Heart right ventricle (tissue), 16 donors: Measurements from ENCODE around the gene SUGCT. TPM values are rescaled to one million over a fixed set of nuclear protein-coding genes. Genes with fewer than 3 reads are reported as not detected.
"Not testable (repeated sequence)": the region's sequence is repeated elsewhere in the genome, so short reads cannot be mapped to it uniquely, and the experiment has no call there.

Experiments used
- ATAC-seq, 8 donors: fragments of 200-7000 bp; cut with Tn5 transposase; one replicate each; pipeline ENCODE4 v1.9.1; 2020; ENCODE audit warnings: mild to moderate bottlenecking in 8 of 8, moderate library complexity in 8 of 8, moderate number of reproducible peaks in 1 of 8
- DNase-seq, 2 donors: peaks; one replicate each; pipeline ENCODE4 v3.0.0-alpha.2; 2020
- H3K27ac ChIP-seq, 10 donors: fragments of 200-600 bp; sonication (generic) in 2 of 10; one replicate each; pipeline versions ENCODE4 v1.5.0 to v1.8.0; 2020 to 2022; ENCODE audit warnings: mild to moderate bottlenecking in 3 of 10
- H3K27me3 ChIP-seq, 7 donors: fragments of 200-600 bp; one replicate each; pipeline ENCODE4 v1.8.0; 2021 to 2022; ENCODE audit warnings: mild to moderate bottlenecking in 2 of 7
- H3K36me3 ChIP-seq, 9 donors: fragments of 200-600 bp; sonication (generic) in 1 of 9; one replicate each; pipeline versions ENCODE4 v1.5.0 to v1.8.0; 2020 to 2022; ENCODE audit warnings: mild to moderate bottlenecking in 2 of 9
- H3K4me1 ChIP-seq, 9 donors: fragments of 200-600 bp; sonication (generic) in 1 of 9; one replicate each; pipeline versions ENCODE4 v1.5.0 to v1.8.0; 2020 to 2022; ENCODE audit warnings: mild to moderate bottlenecking in 4 of 9
- H3K4me3 ChIP-seq, 10 donors: fragments of 200-600 bp; sonication (generic) in 2 of 10; one replicate each; pipeline versions ENCODE4 v1.5.0 to v1.8.0; 2020 to 2022; ENCODE audit warnings: mild to moderate bottlenecking in 7 of 10, moderate library complexity in 2 of 10
- H3K9me3 ChIP-seq, 11 donors: fragments of 200-600 bp in 10 of 11; sonication (generic) in 2 of 11; one replicate each; pipeline versions ENCODE4 v1.5.0 to v1.8.0; 2013 to 2022; ENCODE audit warnings: mild to moderate bottlenecking in 2 of 11, control low read depth in 1 of 11, moderate library complexity in 1 of 11
- WGBS, 2 donors: extraction: QIAGEN DNeasy Blood & Tissue Kit; methylation state at CpG; one replicate each; pipeline ENCODE4 v1.1.7; 2013; ENCODE audit warnings: inconsistent platforms in 1 of 2; 5-methylcytosine and 5-hydroxymethylcytosine counted together
- intact Hi-C, 10 donors: fragments of 100-400 bp; cut with DNase I; formaldehyde crosslinking; loops; one replicate each; pipeline versions ENCODE4 v1.11.1 to v1.14.2; 2022
- polyA plus RNA-seq, 2 donors: library from polyadenylated mRNA; stranded (reverse); fragments of 200-250 nt; gene quantifications; one replicate each; pipeline ENCODE4 v1.2.3, GENCODE V29; 2013
- total RNA-seq, 10 donors: library from RNA; stranded (reverse); fragmentation: NEBNext Ultra II Directional in 3 of 10; extraction: Animal tissue kit (Norgen Biotek cat#: 25700) in 3 of 10; gene quantifications; one replicate each; pipeline versions ENCODE4 v1.2.1 to v1.2.4, GENCODE V29; 2021 to 2023
- TF ChIP-seq, protein P1 (sequence below), 9 donors: fragments of 200-600 bp; sonication (generic) in 2 of 9; IDR thresholded peaks; one replicate each; pipeline versions ENCODE4 v1.5.0 to v1.8.0; 2021 to 2022; ENCODE audit warnings: antibody characterized with exemption in 9 of 9, mild to moderate bottlenecking in 5 of 9, moderate library complexity in 1 of 9
- donor health status: Arrhythmogenic right ventricular cardiomyopathy.
- donor health status: ischemic (EF 13 %, LVEDD 7.1; RV severe dilation, severe dysfunction).
- donor health status: healthy with polysubstance abuse.
- donor health status: DM: no; HTN: yes; CAD: no.
- donor health status: DM: no; HTN: no; CAD: no.
- donor health status: ischemic (EF 25% LVEDD 6.9; RV normal size, moderate dysfunction).
- donor health status: ischemic (EF 25% LVEDD 5.7; RV mildly dilated, moderate dysfunction).
- donor health status: healthy.
- donor health status: DM: yes; HTN: yes; CAD: no.
- donor health status: Ischemic cardiomyopathy.
- donor health status: ischemic (EF 35%, LVEDD 5.7; RV mildly dilated, moderate dysfunction).
- donor health status: nonischemic (EF 11% LVEDD 7.7; RV severe dilation, severe dysfunction).
- donor health status: DM: yes; HTN: yes; CAD: no.
- donor health status: PGD.
- donor health status: ischemic (EF 29% LVEDD 5.4; RV normal size, mild dysfunction).
- donor health status: nonischemic (EF 23%, LVEDD 6.1; RV moderate dilation, normal function).

The SUGCT gene
- total and polyA plus RNA-seq, 12 donors: 1.2 to 8.1 (median 6.1) TPM

DNA sequence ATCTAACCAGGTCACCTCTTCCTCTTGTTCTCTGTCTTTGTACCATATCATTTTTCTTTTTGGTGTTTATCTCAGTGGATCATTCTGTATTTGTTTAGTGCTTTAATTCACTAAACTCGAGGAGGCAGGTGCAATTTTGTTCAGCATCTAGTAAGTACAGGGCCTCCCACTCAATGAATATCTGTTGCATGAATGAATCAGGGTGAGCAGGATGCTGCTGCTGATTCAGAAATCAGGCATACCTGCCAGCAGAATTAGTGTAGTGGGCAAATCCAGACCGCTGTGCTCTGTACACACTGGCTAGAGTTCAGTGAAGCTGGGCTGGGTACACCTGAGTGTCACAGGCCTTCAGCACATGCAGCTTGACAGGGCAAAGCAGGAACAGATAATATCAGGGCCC lies 511.9 kb downstream of the SUGCT start:
- Histone ChIP-seq H3K27ac (no peak overlapping the region), H3K4me3 (no peak overlapping the region), H3K36me3 (no peaks in the 10 kb centered on the region), H3K27me3 (no peaks in the 10 kb centered on the region), H3K9me3 (peaks cover 0 to 10% (median 0%) of the 10 kb centered on the region in 11 donors), H3K4me1 (peaks cover 0 to 6% (median 0%) of the 10 kb centered on the region in 9 donors)
- TF ChIP-seq, protein P1, sequence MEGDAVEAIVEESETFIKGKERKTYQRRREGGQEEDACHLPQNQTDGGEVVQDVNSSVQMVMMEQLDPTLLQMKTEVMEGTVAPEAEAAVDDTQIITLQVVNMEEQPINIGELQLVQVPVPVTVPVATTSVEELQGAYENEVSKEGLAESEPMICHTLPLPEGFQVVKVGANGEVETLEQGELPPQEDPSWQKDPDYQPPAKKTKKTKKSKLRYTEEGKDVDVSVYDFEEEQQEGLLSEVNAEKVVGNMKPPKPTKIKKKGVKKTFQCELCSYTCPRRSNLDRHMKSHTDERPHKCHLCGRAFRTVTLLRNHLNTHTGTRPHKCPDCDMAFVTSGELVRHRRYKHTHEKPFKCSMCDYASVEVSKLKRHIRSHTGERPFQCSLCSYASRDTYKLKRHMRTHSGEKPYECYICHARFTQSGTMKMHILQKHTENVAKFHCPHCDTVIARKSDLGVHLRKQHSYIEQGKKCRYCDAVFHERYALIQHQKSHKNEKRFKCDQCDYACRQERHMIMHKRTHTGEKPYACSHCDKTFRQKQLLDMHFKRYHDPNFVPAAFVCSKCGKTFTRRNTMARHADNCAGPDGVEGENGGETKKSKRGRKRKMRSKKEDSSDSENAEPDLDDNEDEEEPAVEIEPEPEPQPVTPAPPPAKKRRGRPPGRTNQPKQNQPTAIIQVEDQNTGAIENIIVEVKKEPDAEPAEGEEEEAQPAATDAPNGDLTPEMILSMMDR (IDR thresholded peaks at IDR 0.05): no peak
- no peak for DNase-seq
- 91 to 99% methylated on average over 2 of the region's 2 CpGs for WGBS, 2 donors
- ATAC-seq: no peak
- intact Hi-C loops: no loop called here

DNA sequence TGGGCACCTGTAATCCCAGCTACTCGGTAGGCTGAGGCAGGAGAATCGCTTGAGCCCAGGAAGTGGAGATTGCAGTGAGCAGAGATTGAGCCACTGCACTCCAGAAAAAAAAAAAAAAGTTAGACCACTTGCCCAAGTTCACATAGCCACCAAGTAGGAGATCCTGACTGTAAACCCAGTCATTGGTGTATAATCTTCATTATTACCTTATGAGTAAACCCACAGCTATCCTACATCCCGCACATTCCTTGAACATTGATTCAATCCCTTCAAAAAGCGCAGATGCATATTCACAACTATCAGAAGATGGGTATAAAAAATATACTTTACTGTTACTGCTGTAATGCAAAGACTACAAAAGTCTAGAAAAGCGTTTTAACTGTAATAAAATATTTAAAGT lies 512.9 kb downstream of the SUGCT start:
- 97 to 98% methylated on average over 5 of the region's 5 CpGs for WGBS, 2 donors
- Histone ChIP-seq H3K4me1 (peaks cover 0 to 6% (median 0%) of the 10 kb centered on the region in 9 donors), H3K4me3 (no peak overlapping the region), H3K9me3 (peaks cover 0 to 10% (median 0%) of the 10 kb centered on the region in 11 donors), H3K27ac (no peak overlapping the region), H3K27me3 (no peaks in the 10 kb centered on the region), H3K36me3 (no peaks in the 10 kb centered on the region)
- DNase-seq (no peak), ATAC-seq (no peak)
- intact Hi-C loops: no loop called here
- TF ChIP-seq, protein P1 (IDR thresholded peaks at IDR 0.05): no peak

DNA sequence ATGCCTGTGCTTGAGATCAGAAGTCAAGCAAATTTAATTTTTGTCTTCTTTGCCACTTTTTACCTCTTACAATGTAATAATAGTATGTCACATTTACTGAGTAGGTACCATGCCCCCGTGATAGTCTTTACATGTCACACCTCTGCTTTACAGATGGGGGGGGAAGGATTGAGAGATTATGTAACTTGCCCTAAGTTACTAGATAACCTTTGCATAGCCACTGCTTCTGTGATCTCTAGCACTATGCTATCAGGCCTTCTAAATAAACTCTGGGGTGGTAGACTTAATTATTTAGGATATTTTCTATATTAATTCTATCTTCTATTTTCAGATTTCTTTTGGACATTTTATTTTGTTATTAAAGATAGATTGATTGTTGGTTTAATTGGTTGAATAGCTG lies 514.4 kb downstream of the SUGCT start:
- no peak for DNase-seq
- peaks cover 0 to 5% (median 0%) of the 10 kb centered on the region in 9 donors for H3K4me1 ChIP-seq
- 78 to 84% methylated on average over 1 of the region's 1 CpG for WGBS, 2 donors
- H3K27me3 ChIP-seq: no peaks in the 10 kb centered on the region
- peaks cover 0 to 10% (median 0%) of the 10 kb centered on the region in 11 donors for H3K9me3 ChIP-seq
- no peak overlapping the region for H3K4me3 ChIP-seq
- H3K36me3 ChIP-seq: no peaks in the 10 kb centered on the region
- ATAC-seq: no peak
- H3K27ac ChIP-seq: no peak overlapping the region
- intact Hi-C loops: no loop called here
- TF ChIP-seq, protein P1 (IDR thresholded peaks at IDR 0.05): no peak

DNA sequence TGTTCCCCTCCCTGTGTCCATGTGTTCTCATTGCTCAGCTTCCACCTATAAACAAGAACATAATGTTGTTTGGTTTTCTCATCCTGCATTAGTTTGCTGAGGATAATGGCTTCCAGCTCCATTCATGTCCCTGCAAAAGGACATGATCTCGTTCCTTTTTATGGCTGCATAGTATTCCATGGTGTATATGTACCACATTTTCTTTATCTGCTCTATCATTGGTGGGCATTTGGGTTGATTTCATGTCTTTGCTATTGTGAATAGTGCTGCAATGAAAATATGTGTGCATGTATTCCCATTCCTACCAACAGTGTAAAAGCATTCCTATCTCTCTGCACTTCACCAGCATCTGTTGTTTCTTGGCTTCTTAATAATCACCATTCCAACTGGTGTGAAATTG lies 516.1 kb downstream of the SUGCT start:
- H3K27ac ChIP-seq, H3K36me3 ChIP-seq, ATAC-seq, H3K27me3 ChIP-seq, H3K4me1 ChIP-seq, DNase-seq, H3K4me3 ChIP-seq, intact Hi-C loops: not testable (repeated sequence)
- WGBS, 2 donors: 92 to 97% methylated on average over 1 of the region's 1 CpG
- peaks cover 0 to 10% (median 0%) of the 10 kb centered on the region in 11 donors for H3K9me3 ChIP-seq

DNA sequence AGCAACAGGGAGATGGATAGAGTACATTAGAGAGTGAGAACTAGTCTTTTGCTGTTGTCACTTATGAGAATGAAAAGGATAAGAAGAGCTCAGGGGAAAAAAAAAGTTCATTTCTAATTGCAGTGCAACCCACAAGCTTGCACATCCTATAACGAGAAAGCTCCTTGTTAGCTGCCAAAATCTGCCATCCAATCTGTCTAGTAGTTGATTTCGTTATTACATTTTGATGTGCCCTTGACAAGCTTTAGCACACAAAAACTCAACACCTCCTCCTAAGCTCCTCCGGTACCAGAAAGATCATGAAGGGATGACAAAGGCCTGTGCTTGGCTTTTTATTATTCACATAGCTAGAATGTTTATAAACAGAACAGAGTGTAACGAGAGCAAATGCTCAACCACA lies 519.4 kb downstream of the SUGCT start:
- WGBS, 2 donors: 78 to 86% methylated on average over 4 of the region's 4 CpGs
- TF ChIP-seq, protein P1 (IDR thresholded peaks at IDR 0.05): no peak
- ATAC-seq (no peak), DNase-seq (no peak)
- Histone ChIP-seq H3K27ac (no peak overlapping the region), H3K36me3 (no peaks in the 10 kb centered on the region), H3K4me1 (peaks cover 0 to 6% (median 0%) of the 10 kb centered on the region in 9 donors), H3K4me3 (no peak overlapping the region), H3K9me3 (peaks cover 0 to 10% (median 0%) of the 10 kb centered on the region in 11 donors), H3K27me3 (no peaks in the 10 kb centered on the region)
- intact Hi-C loops: no loop called here
